ENCODE data around the gene FUS.
"Not testable (repeated sequence)": the region's sequence is repeated elsewhere in the genome, so short reads cannot be mapped to it uniquely, and the experiment has no call there.

Gene FUS

DNA sequence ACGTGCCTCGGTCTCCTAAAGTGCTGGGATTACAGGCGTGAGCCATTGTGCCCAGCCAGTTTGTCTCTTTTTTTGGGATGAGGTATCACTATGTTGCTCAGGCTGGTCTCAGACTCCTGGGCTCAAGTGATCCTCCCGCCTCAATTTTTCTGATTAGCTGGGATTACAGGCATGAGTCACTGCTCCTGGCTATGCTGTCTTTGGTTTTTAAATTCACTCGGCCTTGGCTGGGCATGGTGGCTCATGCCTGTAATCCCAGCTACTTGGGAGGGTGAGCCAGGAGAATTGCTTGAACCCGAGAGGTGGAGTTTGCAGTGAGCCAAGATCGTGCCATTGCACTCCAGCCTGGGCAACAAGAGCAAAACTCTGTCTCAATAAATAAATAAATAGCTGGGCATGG lies 35.5 kb upstream of the FUS start:
- not testable (repeated sequence) for DNase-seq

DNA sequence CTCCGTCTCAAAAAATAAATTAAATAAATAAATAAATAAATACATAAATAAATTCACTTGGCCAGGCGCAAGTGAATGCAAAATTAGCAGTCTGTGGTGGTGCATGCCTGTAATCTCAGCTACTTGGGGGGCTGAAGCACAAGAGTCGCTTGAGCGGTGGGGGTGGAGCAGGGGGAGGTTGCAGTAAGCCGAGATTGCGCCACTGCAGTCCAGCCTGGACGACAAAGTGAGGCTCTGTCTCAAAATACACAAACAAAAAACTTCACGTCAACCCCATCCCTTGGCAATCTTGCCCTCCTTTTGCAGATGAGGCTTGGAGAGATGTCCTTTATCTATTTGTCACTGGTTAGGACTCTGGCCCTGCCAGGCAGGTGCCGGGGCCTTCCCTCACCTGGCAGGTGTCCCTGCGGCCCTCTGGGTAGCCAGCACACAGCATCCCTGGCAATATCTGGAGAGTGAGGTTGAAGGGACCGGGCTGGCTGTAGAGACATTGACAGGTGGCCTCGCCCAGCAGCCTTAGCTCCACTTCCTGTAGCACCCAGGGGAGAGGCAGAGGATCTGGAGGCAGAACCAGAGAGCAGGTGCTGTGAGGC lies 34.4 kb upstream of the FUS start:
- no peak for DNase-seq

GRCh38 chr16:31147574-31147973 lies 32.4 kb upstream of the FUS start:
- no peak for DNase-seq

DNA sequence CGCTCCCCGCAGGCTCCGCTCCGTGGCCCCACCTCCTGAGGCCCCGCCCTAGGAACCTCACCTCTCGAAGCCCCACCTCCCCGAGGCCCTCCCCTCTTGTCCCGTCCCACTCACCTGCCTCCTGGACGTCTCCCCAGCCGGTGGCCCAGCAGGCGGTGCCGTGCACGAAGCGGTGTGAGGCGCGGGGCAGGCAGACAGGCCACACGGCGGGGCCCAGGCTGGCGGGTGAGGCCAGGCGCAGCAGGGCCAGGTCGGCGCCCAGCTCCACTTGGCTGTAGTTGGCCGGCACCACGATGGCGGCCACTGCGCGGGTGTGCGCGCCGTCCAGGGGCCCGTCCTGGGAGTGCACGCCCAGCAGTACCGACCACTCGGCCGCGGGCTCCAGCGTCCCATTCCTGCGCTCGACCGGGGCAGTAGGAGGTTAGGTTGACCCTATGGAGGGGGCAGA lies 31.6 kb upstream of the FUS start:
- DNase-seq = no peak

GRCh38 chr16:31148896-31149295 lies 31.0 kb upstream of the FUS start:
- DNase-seq = no peak

DNA sequence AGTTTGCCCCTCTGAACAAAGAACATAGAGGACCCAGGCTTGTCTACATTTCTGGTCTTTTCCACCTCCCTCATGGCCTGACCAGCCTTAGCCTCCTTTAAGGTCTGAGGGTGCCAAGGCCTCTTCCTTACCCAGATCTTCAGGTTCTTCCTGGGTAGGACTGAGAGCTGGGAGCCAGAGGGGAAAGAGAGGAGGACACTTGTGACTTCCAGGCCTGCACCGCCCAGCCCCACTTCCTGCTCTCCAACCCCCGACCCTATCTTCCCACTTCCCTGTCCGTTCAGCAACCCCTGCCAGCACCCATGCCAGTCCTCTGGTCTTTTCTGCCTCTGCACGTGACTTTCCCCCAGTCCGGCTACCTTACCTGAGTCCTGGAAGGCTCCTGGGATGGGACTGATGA lies 30.6 kb upstream of the FUS start:
- no peak for DNase-seq

- no peak for DNase-seq
Measured at GRCh38 chr16:31149894-31150890, 29.7 kb upstream of the FUS start, which contains the start of gene PRSS36. Gene PRSS36, minus strand, starts transcription at chr16:31150066. Its CDS starts 31 bp downstream, at chr16:31150035.

GRCh38 chr16:31150976-31151375 lies 29.0 kb upstream of the FUS start:
- not testable (repeated sequence) for DNase-seq

DNA sequence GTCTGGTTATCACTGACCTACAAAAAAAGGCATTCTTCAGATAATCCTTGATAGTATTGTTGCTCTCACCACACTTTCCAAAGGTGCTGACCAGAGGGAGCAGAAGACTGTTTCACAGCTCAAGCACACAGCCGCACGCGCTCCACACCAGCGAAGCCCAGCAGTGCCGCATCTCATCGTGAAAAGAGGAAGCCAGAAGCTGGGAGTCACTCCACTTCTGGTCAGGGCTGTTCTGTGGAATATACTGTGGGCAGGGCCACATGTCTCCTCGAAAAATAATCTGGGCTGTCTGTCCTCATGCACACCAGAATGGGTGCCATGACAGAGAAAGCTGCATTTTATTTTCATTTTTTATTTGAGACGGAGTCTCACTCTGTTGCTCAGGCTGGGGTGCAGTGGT lies 22.8 kb upstream of the FUS start:
- peak in 1 of 2 donors; percentile 40 for DNase-seq

GRCh38 chr16:31167315-31167714 lies 12.6 kb upstream of the FUS start:
- DNase-seq = no peak

DNA sequence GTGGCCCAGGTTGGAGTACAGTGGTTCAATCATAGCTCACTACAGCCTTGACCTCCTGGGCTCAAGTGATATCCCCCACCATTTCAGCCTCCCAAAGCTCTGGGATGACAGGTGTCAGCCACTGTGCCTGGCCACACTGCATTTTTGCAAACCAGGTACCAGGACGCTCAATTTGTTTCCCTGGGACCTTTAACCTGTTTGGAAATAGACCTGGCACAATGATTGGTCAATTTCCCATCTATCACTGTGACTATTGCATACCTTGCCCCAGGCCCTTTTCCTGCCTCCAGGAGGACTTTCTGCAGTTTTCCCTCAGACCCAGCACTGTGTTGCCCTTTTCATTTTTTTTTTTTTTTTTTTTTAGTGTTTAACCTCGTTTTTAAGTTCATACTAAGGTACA lies 11.1 kb upstream of the FUS start:
- DNase-seq = no peak

GRCh38 chr16:31170048-31170447 lies 9.9 kb upstream of the FUS start:
- DNase-seq = not testable (repeated sequence)

GRCh38 chr16:31177136-31177535 lies 2.8 kb upstream of the FUS start:
- DNase-seq = peak; percentile 33 to 60

GRCh38 chr16:31179219-31179746 lies 656 bp upstream of the FUS start:
- DNase-seq = no peak

- no peak for DNase-seq
Measured at GRCh38 chr16:31181102-31181830, 1.3 kb downstream of the FUS start.

GRCh38 chr16:31182391-31182790 lies 2.5 kb downstream of the FUS start:
- no peak for DNase-seq

DNA sequence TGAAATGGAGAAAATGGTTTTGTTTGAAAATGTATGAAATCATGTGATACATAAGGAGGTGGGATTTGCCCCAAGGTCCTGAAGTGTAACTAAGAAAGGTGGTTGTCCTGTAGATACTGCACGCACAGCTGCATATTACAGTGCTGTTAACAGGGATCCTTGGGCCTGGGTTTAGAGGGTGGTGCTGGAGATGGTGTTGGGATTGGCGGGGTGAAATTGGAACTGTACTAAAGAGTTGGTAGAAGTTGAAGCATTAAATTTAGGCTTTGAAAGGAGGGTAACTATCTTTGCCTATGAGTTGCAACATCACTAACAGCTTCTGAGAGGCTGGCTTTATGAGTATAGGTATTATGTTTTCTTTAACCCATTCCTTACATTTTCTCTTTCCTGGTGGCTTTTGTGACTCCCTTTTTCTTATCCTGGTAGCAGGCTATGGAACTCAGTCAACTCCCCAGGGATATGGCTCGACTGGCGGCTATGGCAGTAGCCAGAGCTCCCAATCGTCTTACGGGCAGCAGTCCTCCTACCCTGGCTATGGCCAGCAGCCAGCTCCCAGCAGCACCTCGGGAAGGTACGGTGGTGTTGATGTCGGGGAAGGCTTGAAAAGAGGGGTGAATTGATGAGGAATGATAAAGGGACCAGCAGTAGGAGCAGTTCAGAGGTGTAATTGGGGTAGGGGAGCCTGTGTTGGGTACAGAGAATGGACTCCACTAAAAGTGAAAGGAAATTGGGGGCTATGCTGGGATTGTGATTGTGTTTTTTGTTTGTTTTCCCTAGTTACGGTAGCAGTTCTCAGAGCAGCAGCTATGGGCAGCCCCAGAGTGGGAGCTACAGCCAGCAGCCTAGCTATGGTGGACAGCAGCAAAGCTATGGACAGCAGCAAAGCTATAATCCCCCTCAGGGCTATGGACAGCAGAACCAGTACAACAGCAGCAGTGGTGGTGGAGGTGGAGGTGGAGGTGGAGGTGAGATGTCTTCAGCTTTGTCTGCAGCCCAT lies 3.8 kb downstream of the FUS start:
- DNase-seq = no peak

DNA sequence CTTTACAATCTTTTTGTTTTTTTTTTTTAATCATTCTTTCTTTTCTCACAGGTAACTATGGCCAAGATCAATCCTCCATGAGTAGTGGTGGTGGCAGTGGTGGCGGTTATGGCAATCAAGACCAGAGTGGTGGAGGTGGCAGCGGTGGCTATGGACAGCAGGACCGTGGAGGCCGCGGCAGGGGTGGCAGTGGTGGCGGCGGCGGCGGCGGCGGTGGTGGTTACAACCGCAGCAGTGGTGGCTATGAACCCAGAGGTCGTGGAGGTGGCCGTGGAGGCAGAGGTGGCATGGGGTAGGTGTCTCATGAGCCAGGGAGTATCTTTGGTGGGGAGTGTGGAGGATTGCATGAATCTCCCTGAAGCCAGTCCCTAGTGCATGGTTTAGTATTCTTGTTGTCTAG lies 4.9 kb downstream of the FUS start:
- no peak for DNase-seq

- DNase-seq = no peak
Measured at GRCh38 chr16:31185339-31185738, 5.4 kb downstream of the FUS start.

DNA sequence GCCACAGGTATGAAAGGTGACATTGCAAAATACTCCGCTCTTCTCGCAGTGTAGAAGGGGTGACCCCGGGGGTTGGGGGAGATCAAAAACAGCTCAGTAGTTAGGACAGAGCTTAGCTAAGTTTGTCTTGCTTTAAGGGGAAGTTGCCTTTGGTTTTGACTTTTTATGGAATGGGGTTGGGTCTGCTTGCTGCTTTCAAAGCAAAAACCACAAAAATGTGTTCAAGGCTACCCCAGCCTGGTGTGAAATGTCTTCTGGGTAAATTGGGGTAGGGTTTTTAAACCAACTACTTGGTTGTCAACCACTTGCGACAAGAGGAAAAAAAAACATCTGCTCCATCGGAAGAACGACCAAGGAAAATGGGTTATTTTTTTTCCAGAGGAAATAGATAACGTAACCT lies 6.2 kb downstream of the FUS start:
- no peak for DNase-seq

DNA sequence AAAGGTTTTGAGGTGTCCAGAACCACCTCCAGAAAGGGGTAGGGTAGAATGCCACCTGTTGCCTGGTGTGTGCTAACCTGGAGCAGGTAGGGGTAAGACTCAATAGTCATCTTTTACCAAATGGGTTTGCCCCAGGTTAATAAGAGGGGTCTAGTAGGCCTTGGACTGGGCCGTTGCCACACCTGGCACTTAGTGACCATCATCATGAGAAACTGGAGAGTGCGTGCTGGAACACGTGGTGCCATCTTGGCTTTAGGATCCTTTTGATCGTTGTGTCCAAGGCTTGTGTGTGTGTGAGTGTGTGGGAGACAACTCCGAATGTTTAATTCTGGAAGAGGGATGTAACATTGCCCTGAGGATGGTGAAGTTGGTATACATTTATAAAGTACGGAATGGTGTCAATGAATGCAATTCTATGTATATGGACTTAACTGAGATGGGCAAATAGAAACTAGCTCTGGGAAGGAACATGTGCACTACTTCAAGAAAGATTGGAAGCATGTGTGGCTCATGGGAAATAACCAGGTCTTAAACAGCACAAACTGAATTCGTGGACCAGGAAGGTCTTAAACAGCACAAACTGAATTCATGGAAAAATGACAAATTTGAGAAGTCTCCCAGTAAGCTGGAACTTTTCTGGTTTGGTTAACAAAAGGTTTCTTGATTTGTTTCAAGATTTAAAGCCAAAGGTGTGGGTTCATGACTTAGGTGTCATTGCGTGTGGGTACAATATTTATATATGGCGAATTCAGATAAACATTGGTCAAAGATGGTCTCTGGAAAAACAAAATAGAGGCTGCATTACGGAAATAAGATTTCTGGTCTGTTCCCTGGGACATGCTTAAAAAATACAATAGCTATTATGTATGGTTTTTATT lies 7.2 kb downstream of the FUS start:
- no peak for DNase-seq
